H1 (cell line): ENCODE measurements around the gene PACSIN2.

ENCODE experiments used
- BRCA1 ChIP-seq: IDR thresholded peaks from 2 replicates; pipeline ENCODE4 v1.6.1; 2012; ENCODE audit warnings: low read depth, low read length, improper control_type of control experiment
- CTCF ChIP-seq, 3 experiments: IDR thresholded peaks; 1 replicate in 2 of 3; 2 replicates in 1 of 3; pipeline versions ENCODE4 v1.5.1 to v1.6.1; 2011; ENCODE audit warnings: low read length in 3 of 3, mild to moderate bottlenecking in 3 of 3, inconsistent platforms in 2 of 3, low read depth in 1 of 3, moderate library complexity in 1 of 3; ENCODE audit not compliant: insufficient read depth in 1 of 3; ENCODE audit errors: control extremely low read depth in 1 of 3
- JUN ChIP-seq: IDR thresholded peaks from 2 replicates; pipeline ENCODE4 v1.6.1; 2011; ENCODE audit warnings: low read depth, mild to moderate bottlenecking, improper control_type of control experiment, low read length
- KDM1A ChIP-seq: fragments of 200-600, 300-600 bp; sonication (generic); IDR thresholded peaks from 2 replicates; pipeline ENCODE4 v1.7.1; 2016; ENCODE audit warnings: mild to moderate bottlenecking, low read length, borderline replicate concordance
- MAX ChIP-seq: IDR thresholded peaks from 2 replicates; pipeline ENCODE4 v1.6.1; 2012; ENCODE audit warnings: inconsistent platforms
- USF2 ChIP-seq: IDR thresholded peaks from 2 replicates; pipeline ENCODE4 v1.6.1; 2011; ENCODE audit warnings: low read length, improper control_type of control experiment

GRCh38 chr22:42905702-42906183 is 109.2 kb downstream of the PACSIN2 start:
- no peak for TF ChIP-seq CTCF (IDR thresholded peaks at IDR 0.05; ENCODE audit: control extremely low read depth in 1 of 3, insufficient read depth in 1 of 3, low read depth in 1 of 3, low read length in 3 of 3)
- no peak for TF ChIP-seq BRCA1
- TF ChIP-seq KDM1A = no peak
- TF ChIP-seq USF2 = no peak
- no peak for TF ChIP-seq MAX
- no peak for TF ChIP-seq JUN
